Measurements from ENCODE around the gene ERI3. TPM values are rescaled to one million over a fixed set of nuclear protein-coding genes. Genes with fewer than 3 reads are reported as not detected.

ERI3 gene
- total and polyA plus RNA-seq, 4 donors, result 68.7 to 125 (median 107) TPM

DNA sequence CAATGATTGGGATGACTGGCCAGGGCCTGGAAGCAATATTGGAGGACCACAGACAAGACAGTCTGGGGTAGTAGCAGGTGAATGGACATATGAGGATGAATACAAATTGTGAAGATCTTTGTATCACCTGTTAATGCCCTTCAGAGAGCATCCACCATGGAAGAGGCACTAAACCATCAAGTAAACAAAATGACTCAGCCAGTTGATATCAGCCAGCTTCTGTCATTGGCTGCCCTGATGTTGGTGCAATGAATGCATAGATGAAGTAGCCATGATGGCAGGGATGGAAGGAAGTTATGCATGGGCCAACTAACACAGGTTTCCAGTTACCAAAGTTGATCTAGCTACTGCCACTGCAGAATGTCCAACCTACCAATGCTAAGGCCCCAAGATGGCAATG lies 16.1 kb upstream of the ERI3 start:
- no peaks in the 10 kb centered on the region for H3K9me3 ChIP-seq (ENCODE audit: control insufficient read depth, insufficient read depth, low read length)
- no peaks in the 10 kb centered on the region for H3K27me3 ChIP-seq (ENCODE audit: control insufficient read depth, insufficient read depth, low read length)
- no peak for DNase-seq (ENCODE audit: low read depth in 4 of 6, low spot score in 6 of 6)
- no peak overlapping the region for H3K4me3 ChIP-seq (ENCODE audit: low read depth, low read length)
- H3K27ac ChIP-seq (ENCODE audit: low read depth, low read length), result no peak overlapping the region
- no peaks in the 10 kb centered on the region for H3K36me3 ChIP-seq (ENCODE audit: control insufficient read depth, insufficient read depth, low read length)
- H3K4me1 ChIP-seq (ENCODE audit: control insufficient read depth, insufficient read depth, low read length), result no peaks in the 10 kb centered on the region

DNA sequence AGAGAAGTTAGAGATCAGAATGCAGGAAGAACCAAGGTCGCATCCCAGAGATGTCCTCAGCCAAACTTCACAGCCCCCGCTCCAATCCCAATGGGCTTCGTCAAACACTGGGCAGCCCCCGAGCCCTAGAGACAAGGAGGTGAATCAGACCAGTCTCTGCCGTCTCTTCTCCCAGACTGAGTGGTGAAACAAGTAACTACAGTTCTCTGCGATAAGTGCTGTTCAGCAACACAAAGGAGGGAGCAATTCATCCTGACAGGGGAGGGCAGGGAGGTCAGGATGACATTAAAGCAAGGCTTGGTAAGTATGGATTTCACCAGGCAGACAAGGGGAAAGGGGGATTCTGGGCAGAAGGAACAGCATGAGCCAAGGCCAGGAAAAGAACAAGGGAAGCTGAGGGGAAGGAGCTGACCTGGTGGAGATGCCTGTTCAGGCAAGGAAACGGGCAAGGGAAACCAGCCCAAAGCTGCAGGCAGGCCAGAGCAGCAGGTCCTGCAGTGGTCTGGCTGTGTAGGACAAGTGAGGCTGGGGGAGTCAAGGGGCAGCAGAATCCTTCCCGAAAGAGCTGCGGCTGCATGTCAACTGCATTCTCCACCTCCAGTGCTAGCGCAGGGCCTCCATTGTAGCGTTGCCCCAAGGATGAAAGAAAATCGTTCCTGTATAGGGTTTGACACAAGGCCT lies 13.6 kb upstream of the ERI3 start:
- Histone ChIP-seq H3K4me1 (ENCODE audit: control insufficient read depth, insufficient read depth, low read length) (no peaks in the 10 kb centered on the region), H3K36me3 (ENCODE audit: control insufficient read depth, insufficient read depth, low read length) (no peaks in the 10 kb centered on the region), H3K4me3 (ENCODE audit: low read depth, low read length) (no peak overlapping the region), H3K27me3 (ENCODE audit: control insufficient read depth, insufficient read depth, low read length) (peaks cover 2% of the 10 kb centered on the region), H3K9me3 (ENCODE audit: control insufficient read depth, insufficient read depth, low read length) (no peaks in the 10 kb centered on the region), H3K27ac (ENCODE audit: low read depth, low read length) (no peak overlapping the region)
- WGBS (ENCODE audit: insufficient coverage), result 59% methylated on average over 11 of the region's 12 CpGs
- DNase-seq (ENCODE audit: low read depth in 4 of 6, low spot score in 6 of 6), result no peak

DNA sequence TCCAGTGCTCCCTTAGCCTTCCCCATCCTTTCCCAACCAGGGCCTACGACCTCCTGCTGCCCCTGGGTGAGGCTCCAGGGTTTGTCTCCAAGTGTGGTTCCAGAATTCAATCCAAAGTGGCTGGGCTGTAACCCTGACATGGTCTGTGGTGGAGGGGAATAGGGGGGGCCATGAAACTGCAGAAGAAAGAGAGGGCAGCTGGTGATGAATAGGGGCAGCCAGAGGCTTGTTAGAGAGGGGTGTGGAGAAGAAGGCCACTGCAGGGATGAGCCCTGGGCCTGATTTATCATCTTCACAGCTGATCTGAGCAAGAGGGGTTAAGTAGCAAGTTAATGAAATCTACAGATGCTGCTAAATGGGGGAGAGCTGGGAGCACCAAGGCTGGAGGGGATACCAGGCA lies 12.9 kb upstream of the ERI3 start:
- H3K4me3 ChIP-seq (ENCODE audit: low read depth, low read length), result no peak overlapping the region
- H3K9me3 ChIP-seq (ENCODE audit: control insufficient read depth, insufficient read depth, low read length), result no peaks in the 10 kb centered on the region
- DNase-seq (ENCODE audit: low read depth in 4 of 6, low spot score in 6 of 6), result no peak
- no peaks in the 10 kb centered on the region for H3K4me1 ChIP-seq (ENCODE audit: control insufficient read depth, insufficient read depth, low read length)
- peaks cover 2% of the 10 kb centered on the region for H3K27me3 ChIP-seq (ENCODE audit: control insufficient read depth, insufficient read depth, low read length)
- H3K27ac ChIP-seq (ENCODE audit: low read depth, low read length), result no peak overlapping the region
- WGBS (ENCODE audit: insufficient coverage), result no CpG with 5 or more reads among the region's 1 CpG
- no peaks in the 10 kb centered on the region for H3K36me3 ChIP-seq (ENCODE audit: control insufficient read depth, insufficient read depth, low read length)

DNA sequence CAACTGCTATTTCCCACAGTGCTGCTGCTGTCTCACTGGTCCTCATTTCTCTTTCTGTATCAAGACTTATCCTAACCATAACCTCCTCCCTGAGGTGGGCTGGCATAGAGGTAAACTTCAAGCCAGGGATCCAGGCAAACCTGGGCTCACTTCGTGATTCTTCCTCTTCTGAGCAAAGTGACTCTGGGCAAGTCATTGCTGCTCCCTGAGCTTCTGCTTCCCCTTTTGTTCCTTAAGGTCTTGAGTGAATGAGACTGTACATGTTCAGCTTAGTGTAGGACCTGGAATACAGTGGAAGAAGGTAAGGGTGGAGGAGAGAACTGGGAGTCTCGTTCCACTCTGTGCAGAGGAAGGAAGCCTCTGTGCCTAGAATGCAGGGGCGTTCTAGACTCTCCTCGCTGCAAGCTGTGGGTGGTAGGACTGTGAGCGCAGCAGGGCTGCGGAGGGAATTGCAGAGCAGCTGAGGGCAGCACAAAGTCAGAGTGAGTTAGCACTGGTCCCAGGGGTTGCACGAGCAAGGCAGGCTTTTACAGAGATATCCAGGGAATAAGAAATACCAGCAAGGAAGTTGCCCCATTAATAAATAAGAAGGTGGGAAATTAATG lies 11.4 kb upstream of the ERI3 start:
- no peaks in the 10 kb centered on the region for H3K4me1 ChIP-seq (ENCODE audit: control insufficient read depth, insufficient read depth, low read length)
- no peak for DNase-seq (ENCODE audit: low read depth in 4 of 6, low spot score in 6 of 6)
- H3K9me3 ChIP-seq (ENCODE audit: control insufficient read depth, insufficient read depth, low read length), result no peaks in the 10 kb centered on the region
- H3K27ac ChIP-seq (ENCODE audit: low read depth, low read length), result no peak overlapping the region
- no peak overlapping the region for H3K4me3 ChIP-seq (ENCODE audit: low read depth, low read length)
- peaks cover 4% of the 10 kb centered on the region for H3K27me3 ChIP-seq (ENCODE audit: control insufficient read depth, insufficient read depth, low read length)
- 81% methylated on average over 7 of the region's 7 CpGs for WGBS (ENCODE audit: insufficient coverage)
- no peaks in the 10 kb centered on the region for H3K36me3 ChIP-seq (ENCODE audit: control insufficient read depth, insufficient read depth, low read length)

DNA sequence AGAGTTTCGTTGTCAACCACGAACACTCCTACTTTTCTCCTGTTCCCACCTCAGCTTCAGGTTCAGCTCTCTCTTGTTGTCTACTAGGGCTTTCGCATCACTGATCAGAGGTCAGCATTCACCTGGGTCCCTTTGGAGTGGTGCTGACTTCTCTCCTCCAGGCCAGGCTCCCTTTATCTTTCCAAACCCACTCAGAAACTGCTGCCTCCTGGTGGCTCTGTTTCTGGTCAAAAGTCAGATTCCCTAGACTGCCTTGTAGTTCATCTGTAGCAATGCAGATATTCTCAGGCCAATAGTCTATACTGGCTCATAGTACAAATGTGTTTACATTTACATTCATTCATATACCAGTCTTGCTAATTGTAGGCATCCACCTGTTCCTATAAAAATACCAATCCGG lies 6.4 kb upstream of the ERI3 start:
- WGBS (ENCODE audit: insufficient coverage), result 79% methylated on average over 4 of the region's 4 CpGs
- no peak for DNase-seq (ENCODE audit: low read depth in 4 of 6, low spot score in 6 of 6)
- H3K4me3 ChIP-seq (ENCODE audit: low read depth, low read length), result no peak overlapping the region
- no peaks in the 10 kb centered on the region for H3K4me1 ChIP-seq (ENCODE audit: control insufficient read depth, insufficient read depth, low read length)
- no peaks in the 10 kb centered on the region for H3K9me3 ChIP-seq (ENCODE audit: control insufficient read depth, insufficient read depth, low read length)
- no peaks in the 10 kb centered on the region for H3K36me3 ChIP-seq (ENCODE audit: control insufficient read depth, insufficient read depth, low read length)
- H3K27ac ChIP-seq (ENCODE audit: low read depth, low read length), result no peak overlapping the region
- peaks cover 4% of the 10 kb centered on the region for H3K27me3 ChIP-seq (ENCODE audit: control insufficient read depth, insufficient read depth, low read length)

DNA sequence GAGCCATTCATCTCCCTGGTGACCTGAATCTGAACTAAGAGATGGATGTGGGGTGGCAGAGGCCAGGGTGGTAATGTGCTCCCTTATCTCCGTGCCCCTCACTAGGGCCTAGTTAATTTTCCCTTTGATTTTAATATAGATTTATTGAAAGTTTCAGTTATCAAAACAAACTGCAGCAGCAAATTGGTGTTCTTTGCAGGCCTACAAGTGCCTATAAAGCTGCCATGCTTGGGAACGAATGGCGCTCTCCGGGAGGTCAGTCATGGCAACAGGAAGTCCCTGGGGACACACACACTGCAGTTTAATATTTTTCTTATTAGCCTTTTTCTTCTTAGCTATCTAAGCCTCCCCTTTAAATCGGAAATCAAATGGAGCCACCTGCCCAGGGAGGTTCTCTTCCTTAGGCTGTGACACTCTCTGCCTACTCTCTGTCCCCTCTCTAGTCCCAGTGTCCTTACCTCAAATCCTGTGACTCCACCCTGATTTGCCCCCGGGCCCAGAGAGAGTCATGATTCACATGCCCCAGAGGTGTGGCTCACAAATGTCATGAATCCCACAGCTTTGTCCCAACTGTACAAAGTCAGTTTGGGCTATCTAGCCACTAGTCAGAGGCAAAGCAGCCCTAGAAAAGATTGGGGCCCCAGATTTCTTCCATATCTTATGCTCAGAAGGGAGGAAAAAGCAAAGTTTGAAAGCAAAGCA lies 4.3 kb upstream of the ERI3 start:
- WGBS (ENCODE audit: insufficient coverage), result 69% methylated on average over 5 of the region's 6 CpGs
- no peaks in the 10 kb centered on the region for H3K36me3 ChIP-seq (ENCODE audit: control insufficient read depth, insufficient read depth, low read length)
- DNase-seq (ENCODE audit: low read depth in 4 of 6, low spot score in 6 of 6), result peak in 1 of 6 donors; percentile 26
- no peak overlapping the region for H3K27ac ChIP-seq (ENCODE audit: low read depth, low read length)
- H3K4me3 ChIP-seq (ENCODE audit: low read depth, low read length), result no peak overlapping the region
- H3K27me3 ChIP-seq (ENCODE audit: control insufficient read depth, insufficient read depth, low read length), result peaks cover 2% of the 10 kb centered on the region
- H3K9me3 ChIP-seq (ENCODE audit: control insufficient read depth, insufficient read depth, low read length), result no peaks in the 10 kb centered on the region
- peaks cover 4% of the 10 kb centered on the region for H3K4me1 ChIP-seq (ENCODE audit: control insufficient read depth, insufficient read depth, low read length)

DNA sequence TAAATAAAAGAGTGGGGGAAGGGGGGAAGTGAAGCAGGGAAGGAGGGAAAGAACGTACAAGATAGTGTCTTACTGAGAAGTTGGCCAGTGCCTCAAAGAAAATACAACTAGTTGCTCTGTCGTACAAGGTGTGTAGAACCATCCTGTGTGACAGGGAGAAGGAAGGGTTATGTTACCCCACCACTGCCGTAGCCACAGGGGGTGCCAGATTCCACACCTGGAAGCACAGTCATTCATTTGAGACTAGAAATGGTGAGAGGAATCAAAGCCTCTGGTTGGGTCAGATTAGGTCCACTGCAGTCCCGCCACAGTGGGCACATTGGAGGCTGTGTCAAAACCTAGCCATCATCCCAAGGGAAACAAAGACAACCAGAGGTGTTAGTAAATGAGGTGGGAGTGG lies 2.7 kb upstream of the ERI3 start:
- Histone ChIP-seq H3K27ac (ENCODE audit: low read depth, low read length) (no peak overlapping the region), H3K36me3 (ENCODE audit: control insufficient read depth, insufficient read depth, low read length) (no peaks in the 10 kb centered on the region), H3K27me3 (ENCODE audit: control insufficient read depth, insufficient read depth, low read length) (peaks cover 2% of the 10 kb centered on the region), H3K9me3 (ENCODE audit: control insufficient read depth, insufficient read depth, low read length) (no peaks in the 10 kb centered on the region), H3K4me3 (ENCODE audit: low read depth, low read length) (no peak overlapping the region), H3K4me1 (ENCODE audit: control insufficient read depth, insufficient read depth, low read length) (peaks cover 4% of the 10 kb centered on the region)
- WGBS (ENCODE audit: insufficient coverage), result 51% methylated on average over 3 of the region's 4 CpGs
- DNase-seq (ENCODE audit: low read depth in 4 of 6, low spot score in 6 of 6), result no peak

DNA sequence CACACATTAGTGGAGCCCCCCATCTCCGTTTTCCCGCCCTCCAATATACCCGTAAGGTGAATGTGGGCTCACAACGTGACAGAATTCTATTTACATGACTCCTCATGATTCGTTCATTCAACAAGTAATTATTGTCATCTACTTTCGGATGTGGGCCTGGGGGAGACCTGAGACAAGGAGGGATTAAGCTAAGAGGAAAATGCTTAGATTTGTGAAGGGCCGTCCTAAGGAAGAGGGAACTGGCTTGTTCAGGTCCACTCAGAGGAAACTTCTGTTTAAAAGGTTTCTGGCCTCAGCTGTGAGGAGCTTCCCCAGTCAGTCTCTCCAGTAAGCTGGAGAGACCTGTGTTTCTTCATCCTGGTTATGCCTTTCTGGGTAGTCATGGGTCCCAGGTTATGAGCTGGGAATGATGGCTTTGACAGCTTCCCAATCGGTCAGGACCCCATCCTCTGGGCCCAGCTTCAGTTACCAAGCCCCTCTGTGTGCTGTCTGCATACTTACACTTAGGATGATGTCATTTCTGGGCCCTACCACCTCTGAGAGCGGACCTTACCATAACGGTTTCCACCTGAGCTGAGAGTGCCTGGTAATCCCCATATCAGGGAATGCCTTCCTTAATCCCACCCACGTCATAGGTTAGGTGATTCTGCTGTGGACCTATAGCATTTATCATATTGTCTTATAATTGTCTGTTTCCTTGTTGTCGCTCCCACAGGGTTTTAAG lies 687 bp upstream of the ERI3 start:
- peak overlapping the region; percentile 10 for H3K4me3 ChIP-seq (ENCODE audit: low read depth, low read length)
- H3K27ac ChIP-seq (ENCODE audit: low read depth, low read length), result no peak overlapping the region

DNA sequence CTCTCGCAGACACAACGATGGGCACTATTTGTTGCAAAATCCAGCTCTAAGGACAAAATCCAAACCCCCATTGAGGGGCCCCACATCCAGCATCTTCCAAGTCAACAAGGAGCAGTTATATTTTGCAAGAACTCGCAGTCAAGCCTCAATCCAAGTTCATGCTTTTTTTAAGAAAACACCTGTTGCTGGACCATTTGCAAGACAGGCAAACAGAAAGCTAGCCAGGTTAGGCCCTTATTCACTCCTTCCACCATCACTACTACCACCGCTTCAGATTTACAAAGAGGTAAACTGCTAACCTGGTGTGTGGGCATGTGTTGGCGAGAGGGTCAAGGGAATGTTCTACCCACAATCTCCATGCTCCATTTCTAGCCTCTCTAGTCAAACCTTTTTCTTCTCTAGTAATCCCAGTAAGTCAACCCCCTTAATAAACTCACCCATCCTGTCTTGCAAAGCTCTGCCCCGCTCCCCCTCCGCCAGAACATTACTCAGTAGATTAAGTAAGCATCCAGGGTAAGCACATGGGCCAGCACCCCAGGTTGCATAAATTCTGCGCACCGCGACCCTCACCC lies 703 bp downstream of the ERI3 start:
- H3K27me3 ChIP-seq (ENCODE audit: control insufficient read depth, insufficient read depth, low read length), result no peaks in the 10 kb centered on the region
- H3K4me3 ChIP-seq (ENCODE audit: low read depth, low read length), result peak overlapping the region; percentile 73
- 24% methylated on average over 8 of the region's 10 CpGs for WGBS (ENCODE audit: insufficient coverage)
- H3K36me3 ChIP-seq (ENCODE audit: control insufficient read depth, insufficient read depth, low read length), result peaks cover 2% of the 10 kb centered on the region
- no peak for DNase-seq (ENCODE audit: low read depth in 4 of 6, low spot score in 6 of 6)
- H3K27ac ChIP-seq (ENCODE audit: low read depth, low read length), result peak overlapping the region; percentile 21
- no peaks in the 10 kb centered on the region for H3K9me3 ChIP-seq (ENCODE audit: control insufficient read depth, insufficient read depth, low read length)
- H3K4me1 ChIP-seq (ENCODE audit: control insufficient read depth, insufficient read depth, low read length), result peaks cover 4% of the 10 kb centered on the region

More for the DNA sequence above, 687 bp upstream of the ERI3 start:
- no peaks in the 10 kb centered on the region for H3K27me3 ChIP-seq (ENCODE audit: control insufficient read depth, insufficient read depth, low read length)
- peaks cover 4% of the 10 kb centered on the region for H3K4me1 ChIP-seq (ENCODE audit: control insufficient read depth, insufficient read depth, low read length)
- peaks cover 2% of the 10 kb centered on the region for H3K36me3 ChIP-seq (ENCODE audit: control insufficient read depth, insufficient read depth, low read length)
- no peaks in the 10 kb centered on the region for H3K9me3 ChIP-seq (ENCODE audit: control insufficient read depth, insufficient read depth, low read length)
- 80% methylated on average over 3 of the region's 12 CpGs for WGBS (ENCODE audit: insufficient coverage)
- no peak for DNase-seq (ENCODE audit: low read depth in 4 of 6, low spot score in 6 of 6)

Measured in spinal cord (tissue), 10 donors.